Upper lobe of left lung (tissue), 4 donors: Measurements from ENCODE around the gene LRRC7.

Source experiments
- CTCF ChIP-seq, 6 experiments: fragments of 450-650 bp in 4 of 6; fragments of 200-600 bp in 2 of 6; sonication (generic) in 2 of 6; IDR thresholded peaks; one replicate each; pipeline ENCODE4 v1.5.1; 2016 to 2019; ENCODE audit warnings: antibody characterized with exemption in 6 of 6
- POLR2A ChIP-seq, 4 donors: fragments of 450-650 bp; IDR thresholded peaks; one replicate each; pipeline ENCODE4 v1.5.1; 2016 to 2017; ENCODE audit warnings: antibody characterized with exemption in 4 of 4, mild to moderate bottlenecking in 2 of 4

- TF ChIP-seq POLR2A (IDR thresholded peaks at IDR 0.05) = no peak
- TF ChIP-seq CTCF (IDR thresholded peaks at IDR 0.05) = no peak
These were observed 293.9 kb downstream of the LRRC7 start for GRCh38 chr1:69861641-69862040.
